DND-41 (cell line): ENCODE results near the gene RAB34.

Experiments
- ATAC-seq: fragments of 200-7000 bp; cut with Tn5 transposase; 3 replicates; pipeline ENCODE4 v1.9.1; 2021; ENCODE audit warnings: low read depth; ENCODE audit not compliant: insufficient read depth
- DNase-seq: peaks from one replicate; pipeline ENCODE4 v3.0.0-alpha.2; 2020
- H2AFZ ChIP-seq: 2 replicates; pipeline ENCODE4 v1.6.0; 2012; ENCODE audit warnings: low read depth, low read length
- H3K27ac ChIP-seq: 2 replicates; pipeline ENCODE4 v1.5.1; 2012; ENCODE audit warnings: low read length, inconsistent platforms
- H3K27me3 ChIP-seq: fragments of 200-600 bp; sonication (generic); 2 replicates; pipeline ENCODE4 v1.6.0; 2012; ENCODE audit warnings: low read length, mild to moderate bottlenecking, inconsistent platforms; ENCODE audit not compliant: insufficient read depth, poor library complexity
- H3K36me3 ChIP-seq: 2 replicates; pipeline ENCODE4 v1.5.1; 2012; ENCODE audit warnings: low read length, inconsistent platforms; ENCODE audit not compliant: insufficient read depth
- H3K4me1 ChIP-seq: 2 replicates; pipeline ENCODE4 v1.5.1; 2012; ENCODE audit warnings: mild to moderate bottlenecking, low read length; ENCODE audit not compliant: insufficient read depth
- H3K4me2 ChIP-seq: 2 replicates; pipeline ENCODE4 v1.6.0; 2012; ENCODE audit warnings: mild to moderate bottlenecking, moderate library complexity, low read length, inconsistent platforms; ENCODE audit not compliant: insufficient read depth
- H3K4me3 ChIP-seq, 2 experiments: fragments of 200-600 bp in 1 of 2; shearing (Covaris generic) in 1 of 2; 2 replicates each; pipeline ENCODE4 v1.5.1; 2012 to 2016; ENCODE audit warnings: inconsistent platforms in 2 of 2, low read length in 2 of 2, mild to moderate bottlenecking in 2 of 2, low read depth in 1 of 2, moderate library complexity in 1 of 2
- H3K79me2 ChIP-seq: 2 replicates; pipeline ENCODE4 v1.6.0; 2012; ENCODE audit warnings: low read length, inconsistent platforms; ENCODE audit not compliant: insufficient read depth
- H3K9ac ChIP-seq: 2 replicates; pipeline ENCODE4 v1.6.0; 2012; ENCODE audit warnings: low read depth, mild to moderate bottlenecking, inconsistent platforms, low read length, moderate library complexity
- H3K9me3 ChIP-seq: 2 replicates; pipeline ENCODE4 v1.5.1; 2012; ENCODE audit warnings: low read length, moderate library complexity, mild to moderate bottlenecking, inconsistent platforms; ENCODE audit not compliant: insufficient read depth, severe bottlenecking
- H4K20me1 ChIP-seq: 2 replicates; pipeline ENCODE4 v1.6.0; 2012; ENCODE audit warnings: low read length; ENCODE audit not compliant: insufficient read depth
- CTCF ChIP-seq: IDR thresholded peaks from 2 replicates; pipeline ENCODE4 v1.5.1; 2012; ENCODE audit warnings: borderline replicate concordance, low read length, moderate library complexity, mild to moderate bottlenecking; ENCODE audit not compliant: poor library complexity, severe bottlenecking; ENCODE audit errors: extremely low read depth
- EZH2 ChIP-seq: IDR thresholded peaks from 3 replicates; pipeline ENCODE4 v1.6.1; 2012; ENCODE audit warnings: borderline replicate concordance, low read depth, mild to moderate bottlenecking, moderate library complexity, low read length, inconsistent platforms; ENCODE audit not compliant: severe bottlenecking

Gene RAB34

GRCh38 chr17:28715217-28715616 lies 2.5 kb downstream of the RAB34 start:
- H3K27ac ChIP-seq: no peak overlapping the region
- H3K4me2 ChIP-seq: no peak overlapping the region
- DNase-seq: no peak
- H3K4me3 ChIP-seq: no peak overlapping the region
- no peaks in the 10 kb centered on the region for H3K27me3 ChIP-seq
- peaks cover 37% of the 10 kb centered on the region for H3K4me1 ChIP-seq
- TF ChIP-seq EZH2: no peak
- TF ChIP-seq CTCF: no peak
- H4K20me1 ChIP-seq: peaks cover 2% of the 10 kb centered on the region
- no peak overlapping the region for H2AFZ ChIP-seq
- H3K9ac ChIP-seq: no peak overlapping the region
- peaks cover 4% of the 10 kb centered on the region for H3K36me3 ChIP-seq
- H3K79me2 ChIP-seq: peaks cover 20% of the 10 kb centered on the region
- ATAC-seq: no peak
- no peaks in the 10 kb centered on the region for H3K9me3 ChIP-seq

DNA sequence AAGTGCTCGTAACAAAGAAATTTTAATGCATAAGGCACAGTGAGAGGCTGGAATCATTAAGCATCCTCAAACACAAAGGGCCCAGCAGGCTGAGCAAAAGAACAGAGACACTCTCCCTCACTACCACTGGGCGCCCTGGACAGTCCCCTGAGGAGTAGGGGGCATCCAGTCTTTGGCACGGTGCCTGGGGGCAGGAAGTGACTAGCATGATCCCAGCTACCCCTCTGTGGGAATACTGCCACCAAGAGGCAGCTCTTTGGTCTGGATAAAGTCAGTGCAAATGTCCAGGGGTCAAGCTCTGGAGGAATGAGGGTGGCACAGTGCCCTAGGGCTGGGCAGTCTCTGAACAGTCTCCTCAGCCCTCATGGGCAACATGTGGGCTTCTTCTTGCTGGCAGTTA lies 3.4 kb downstream of the RAB34 start:
- no peak overlapping the region for H3K4me2 ChIP-seq
- peaks cover 40% of the 10 kb centered on the region for H3K4me1 ChIP-seq
- DNase-seq: no peak
- peaks cover 17% of the 10 kb centered on the region for H3K79me2 ChIP-seq
- no peaks in the 10 kb centered on the region for H3K36me3 ChIP-seq
- no peaks in the 10 kb centered on the region for H3K9me3 ChIP-seq
- no peaks in the 10 kb centered on the region for H4K20me1 ChIP-seq
- no peak for TF ChIP-seq EZH2
- TF ChIP-seq CTCF: peak; percentile 13
- H3K4me3 ChIP-seq: no peak overlapping the region
- H3K9ac ChIP-seq: no peak overlapping the region
- no peak overlapping the region for H3K27ac ChIP-seq
- no peaks in the 10 kb centered on the region for H3K27me3 ChIP-seq
- H2AFZ ChIP-seq: no peak overlapping the region
- no peak for ATAC-seq

GRCh38 chr17:28712705-28713415 lies 4.8 kb downstream of the RAB34 start:
- Histone ChIP-seq H3K36me3 (no peaks in the 10 kb centered on the region), H3K27ac (peak overlapping the region; percentile 71)

More at GRCh38 chr17:28712705-28713415, 4.8 kb downstream of the RAB34 start:
- Histone ChIP-seq H3K4me1 (peaks cover 28% of the 10 kb centered on the region), H3K4me3 (peak overlapping the region in 1 of 2 experiments; percentile 58; a peak in 2 of 4 replicates), H3K4me2 (peak overlapping the region; percentile 69), H4K20me1 (no peaks in the 10 kb centered on the region), H3K27me3 (no peaks in the 10 kb centered on the region), H3K9me3 (no peaks in the 10 kb centered on the region), H2AFZ (peak overlapping the region; percentile 68), H3K9ac (peak overlapping the region; percentile 68), H3K79me2 (peaks cover 10% of the 10 kb centered on the region)
- TF ChIP-seq CTCF (no peak), EZH2 (no peak)
- ATAC-seq (no peak), DNase-seq (no peak)
